Activated naive CD8-positive, alpha-beta T cell treated with anti-CD3 and anti-CD28 coated beads, Interleukin-2, amount 50 U/mL, for 16 hours (primary cell): ENCODE results near the gene SDHD.
"Not testable (repeated sequence)": the region's sequence is repeated elsewhere in the genome, so short reads cannot be mapped to it uniquely, and the experiment has no call there.

Experiments used
- DNase-seq: peaks from one replicate; pipeline ENCODE4 v3.0.0-alpha.2; 2020; ENCODE audit warnings: low read depth, low spot score

The SDHD gene

GRCh38 chr11:112086422-112087191, at the start of gene SDHD, which contains the start of gene TIMM8B:
SDHD (plus strand) TSS chr11:112086873; CDS start chr11:112086908, 35 bp downstream.
TIMM8B (minus strand) TSS chr11:112086756; CDS start chr11:112086723, 33 bp downstream.
- peak; percentile 88 for DNase-seq

- DNase-seq = no peak
These were observed 49.1 kb upstream of the SDHD start for GRCh38 chr11:112037527-112037926.

DNA sequence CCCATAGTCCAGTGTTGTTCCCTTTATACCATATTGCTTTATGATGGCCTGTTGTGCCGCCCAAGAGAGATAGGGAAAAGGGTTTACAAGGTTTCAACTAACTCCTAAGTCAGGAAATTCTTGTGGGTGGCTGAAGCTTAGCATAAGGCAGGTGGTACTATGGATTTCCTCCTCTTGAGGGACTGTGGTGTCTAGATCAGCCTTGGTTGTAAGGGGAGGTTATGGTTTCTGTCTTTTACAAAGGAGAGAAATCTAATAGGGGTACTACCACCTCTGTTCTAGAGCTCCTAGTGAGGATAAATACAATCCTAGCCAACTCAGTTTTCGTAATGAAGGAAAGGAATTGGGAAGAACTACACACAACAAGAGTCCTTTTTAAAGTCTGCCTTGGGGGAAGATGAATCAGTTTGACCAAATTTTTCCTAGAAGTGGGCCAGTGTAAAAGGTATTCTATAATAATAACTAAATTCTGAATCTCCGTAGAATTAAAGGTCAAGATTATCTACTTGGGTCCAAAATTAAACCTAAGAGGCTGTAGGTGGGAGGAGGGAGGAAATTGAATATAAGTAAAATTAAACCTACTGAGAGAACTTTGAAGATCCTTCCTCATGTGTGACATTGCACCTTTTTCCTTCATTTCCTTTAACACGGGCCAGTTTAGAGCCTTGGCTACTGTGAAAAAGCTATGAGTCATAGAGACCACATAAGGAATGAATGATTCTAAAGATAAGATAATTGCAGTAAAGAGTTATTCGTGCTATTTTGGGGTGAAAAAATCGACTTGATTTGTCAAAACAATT, 44.3 kb upstream of the SDHD start:
- no peak for DNase-seq

GRCh38 chr11:112042961-112043304, 43.7 kb upstream of the SDHD start:
- no peak for DNase-seq

DNA sequence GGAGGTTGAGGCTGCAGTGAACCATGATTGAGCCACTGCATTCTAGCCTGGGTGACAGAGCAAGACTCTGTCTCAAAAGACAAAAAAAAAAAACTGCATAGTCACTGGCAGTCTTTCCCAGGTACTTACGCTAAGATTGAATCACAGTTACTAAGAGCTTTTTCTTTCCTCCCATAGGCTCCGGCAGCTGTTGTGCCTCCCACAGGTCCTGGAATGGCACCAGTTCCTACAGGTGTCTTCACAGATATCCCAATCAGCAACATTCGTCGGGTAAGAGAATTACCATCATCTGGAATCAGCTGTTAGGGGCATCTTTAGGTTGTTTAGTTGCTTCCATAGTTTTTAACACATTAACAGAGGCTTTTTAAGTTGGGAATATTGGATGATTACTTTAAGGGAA, 41.7 kb upstream of the SDHD start:
- DNase-seq = no peak

- DNase-seq = not testable (repeated sequence)
These were observed 40.0 kb upstream of the SDHD start for GRCh38 chr11:112046647-112047046.

DNA sequence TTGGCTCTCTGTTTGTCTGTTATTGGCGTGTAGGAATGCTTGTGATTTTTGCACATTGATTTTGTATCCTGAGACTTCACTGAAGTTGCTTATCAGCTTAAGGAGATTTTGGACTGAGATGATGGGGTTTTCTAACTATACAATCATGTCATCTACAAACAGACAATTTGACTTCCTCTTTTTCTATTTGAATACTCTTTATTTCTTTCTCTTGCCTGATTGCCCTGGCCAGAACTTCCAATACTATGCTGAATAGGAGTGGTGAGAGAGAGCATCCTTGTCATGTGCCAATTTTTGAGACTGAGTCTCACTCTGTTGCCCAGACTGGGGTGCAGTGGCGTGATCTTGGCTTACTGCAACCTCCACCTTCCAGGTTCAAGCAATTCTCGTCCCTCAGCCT, 38.4 kb upstream of the SDHD start:
- not testable (repeated sequence) for DNase-seq

GRCh38 chr11:112049777-112050176, 36.9 kb upstream of the SDHD start:
- no peak for DNase-seq

- DNase-seq = no peak
These were observed 36.0 kb upstream of the SDHD start for GRCh38 chr11:112050721-112051120.

- no peak for DNase-seq
These were observed 34.9 kb upstream of the SDHD start for GRCh38 chr11:112051768-112052167.

DNA sequence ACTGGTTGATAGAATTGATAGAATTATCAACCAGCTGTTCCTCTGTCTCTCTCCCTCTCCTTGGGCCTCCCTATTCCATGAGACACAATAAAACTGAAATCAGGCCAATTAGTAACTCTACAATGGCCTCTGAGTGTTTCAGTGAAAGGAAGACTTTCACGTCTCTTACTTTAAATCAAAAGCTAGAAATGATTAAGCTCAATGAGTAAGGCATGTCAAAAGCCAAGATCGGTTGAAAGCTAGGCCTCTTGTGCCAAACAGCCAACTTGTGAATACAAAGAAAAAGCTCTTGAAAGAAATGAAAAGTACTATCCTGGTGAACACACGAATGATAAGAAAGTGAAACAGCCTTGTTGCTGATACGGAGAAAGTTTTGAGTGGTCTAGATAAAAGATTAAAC, 29.5 kb upstream of the SDHD start:
- no peak for DNase-seq

DNA sequence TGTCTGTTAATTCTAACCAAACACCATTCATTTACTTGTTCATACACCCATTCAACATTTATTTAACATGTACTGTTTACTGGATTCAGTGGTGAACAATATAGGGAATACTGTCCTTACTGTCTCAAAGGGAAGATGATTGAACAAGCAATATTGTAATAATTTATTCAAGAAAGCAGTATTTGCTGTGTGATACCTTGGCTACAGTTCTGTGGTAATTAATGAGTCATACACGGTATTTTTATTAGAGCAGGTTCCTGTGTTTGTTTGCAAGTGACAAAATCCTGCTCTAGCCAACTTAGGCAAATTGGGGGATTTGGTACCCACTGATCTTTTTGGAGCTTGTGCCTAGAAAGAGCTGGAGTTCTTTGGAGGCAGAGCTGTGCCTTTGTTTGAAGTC, 28.6 kb upstream of the SDHD start:
- DNase-seq = no peak

GRCh38 chr11:112062923-112063322, 23.8 kb upstream of the SDHD start:
- no peak for DNase-seq

GRCh38 chr11:112073941-112074811, 12.5 kb upstream of the SDHD start, which contains the start of the genes NKAPD1 and PIH1D2:
NKAPD1 (plus strand) TSS chr11:112074299; CDS start chr11:112075575, 1,276 bp downstream.
PIH1D2 (minus strand) TSS chr11:112074017; CDS start chr11:112073174, 843 bp downstream.
- DNase-seq = peak; percentile 50

DNA sequence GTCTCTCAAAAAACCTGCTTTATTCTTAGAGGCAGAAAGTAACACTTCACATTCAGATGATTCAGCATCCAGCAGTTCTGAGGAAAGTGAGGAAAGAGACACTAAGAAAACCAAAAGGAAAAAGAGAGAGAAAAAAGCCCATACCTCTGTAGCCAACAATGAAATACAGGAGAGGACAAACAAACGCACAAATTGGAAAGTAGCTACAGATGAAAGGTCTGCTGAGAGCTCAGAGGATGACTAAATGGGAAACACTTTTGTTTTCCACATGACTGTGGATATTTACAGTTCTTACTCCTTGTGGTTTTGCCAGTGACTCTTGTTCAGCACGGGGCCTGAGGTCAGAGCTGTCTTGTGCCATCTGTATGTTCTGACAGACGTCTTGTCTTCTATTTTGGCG, 3.9 kb upstream of the SDHD start:
- no peak for DNase-seq

- peak; percentile 13 for DNase-seq
These were observed 751 bp upstream of the SDHD start for GRCh38 chr11:112085822-112086421.

DNA sequence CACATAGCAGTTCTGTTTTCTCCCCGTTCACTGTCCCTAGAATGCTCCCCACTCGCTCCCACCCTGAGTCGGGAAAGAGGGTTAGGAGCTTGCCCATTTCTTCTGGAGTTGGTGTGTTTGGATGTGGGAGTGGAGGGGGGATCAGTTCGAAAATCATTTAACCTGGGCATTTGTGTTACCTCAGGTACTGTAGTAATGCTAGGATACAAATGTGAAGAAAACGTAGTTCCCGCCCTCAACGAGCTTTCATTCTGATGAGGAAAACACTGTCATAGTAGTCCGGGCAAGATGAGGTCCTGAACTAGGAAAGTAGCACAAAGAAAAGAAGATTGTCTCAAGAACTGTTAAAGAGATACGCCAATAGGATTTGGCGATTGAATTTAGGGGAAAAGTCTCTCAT, 539 bp downstream of the SDHD start:
- DNase-seq = no peak

- DNase-seq = not testable (repeated sequence)
These were observed 8.6 kb downstream of the SDHD start for GRCh38 chr11:112095302-112095701.

DNA sequence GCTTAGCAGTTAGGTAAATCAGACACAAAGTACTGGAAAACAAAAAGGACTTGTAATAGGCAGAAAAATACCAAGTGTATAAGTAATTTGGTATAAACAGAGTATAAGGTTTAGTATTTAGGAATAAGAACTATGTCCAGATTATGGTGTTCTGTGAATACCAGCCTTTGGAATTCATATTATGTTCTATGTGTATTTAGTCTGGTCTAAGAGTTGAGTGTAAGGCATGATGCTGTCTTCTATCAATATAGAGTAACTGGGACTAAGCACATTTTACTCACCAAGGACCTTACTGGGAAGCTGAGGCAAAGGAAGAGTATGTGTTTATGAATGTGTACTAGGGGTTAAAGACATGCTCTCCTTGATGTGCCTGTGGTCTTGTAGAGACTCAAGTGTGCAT, 9.5 kb downstream of the SDHD start:
- no peak for DNase-seq

DNA sequence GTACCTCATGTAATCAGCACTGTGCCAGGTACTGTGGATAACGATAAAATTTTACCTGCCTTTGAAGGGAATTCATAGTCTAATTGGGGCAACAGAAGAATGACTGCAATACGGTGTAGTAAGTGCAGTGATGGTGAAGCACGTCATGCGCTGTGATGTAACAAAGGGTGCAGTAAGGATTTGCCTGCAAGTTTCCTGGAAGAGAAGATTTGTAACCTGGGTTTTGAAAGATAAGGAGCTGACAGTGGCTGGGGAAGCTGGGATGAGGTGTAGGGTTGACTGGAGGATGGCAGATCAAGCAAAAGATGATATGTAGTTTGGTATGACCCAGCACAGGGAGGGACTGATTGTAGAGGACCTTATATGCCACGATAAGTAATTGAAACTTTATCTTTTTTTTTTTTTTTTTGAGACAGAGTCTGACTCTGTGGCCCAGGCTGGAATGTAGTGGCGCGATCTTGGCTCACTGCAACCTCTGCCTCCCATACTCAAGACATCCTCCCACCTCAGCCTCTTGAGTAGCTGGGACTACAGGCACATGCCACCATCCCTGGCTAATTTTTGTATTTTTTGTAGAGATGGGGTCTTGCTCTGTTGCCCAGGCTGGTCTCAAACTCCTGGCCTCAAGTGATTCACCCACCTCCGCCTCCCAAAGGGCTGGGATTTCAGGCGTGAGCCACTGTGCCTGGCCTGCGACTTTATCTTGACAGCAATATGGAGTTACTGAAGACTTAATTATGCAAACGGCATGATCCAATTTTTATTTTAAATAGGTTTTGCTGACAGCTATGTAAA, 11.3 kb downstream of the SDHD start:
- DNase-seq = no peak
